T-cell (primary cell): Measurements from ENCODE around the gene AKAP13. TPM values are rescaled to one million over a fixed set of nuclear protein-coding genes. Genes with fewer than 3 reads are reported as not detected.
A peak's percentile ranks its signal among the peaks of the same experiment; 100 is the strongest.

Experiments used
- ATAC-seq, 4 experiments: fragments of 200-7000 bp in 3 of 4; fragments of 150-1000 bp in 1 of 4; cut with Tn5 transposase; replicated peaks in 1 of 4; 1 replicate in 3 of 4; 2 replicates in 1 of 4; pipeline ENCODE4 v1.10.0; 2021; ENCODE audit warnings: moderate library complexity in 3 of 4, mild to moderate bottlenecking in 2 of 4, moderate number of reproducible peaks in 1 of 4
- CTCF ChIA-PET, 2 donors: fragments of 300-600 bp; sonication (Branson Sonifier 250); formaldehyde crosslinking; loops; one replicate each; lab custom pipeline; 2022; ENCODE audit warnings: antibody characterized with exemption in 2 of 2; lab: Charles Lee
- POLR2A ChIA-PET, 2 donors: fragments of 300-600 bp; sonication (Branson Sonifier 250); formaldehyde crosslinking; loops; one replicate each; lab custom pipeline; 2022; ENCODE audit warnings: antibody characterized with exemption in 2 of 2; lab: Charles Lee
- DNase-seq, 35 experiments: peaks; one replicate each; pipeline versions ENCODE4 v3.0.0 to v3.0.0-alpha.2; 2013 to 2023
- H3K27ac ChIP-seq: one replicate; pipeline ENCODE4 v1.5.1; 2013; ENCODE audit warnings: low read length
- H3K27me3 ChIP-seq, 2 experiments: replicated peaks in 1 of 2; 1 replicate in 1 of 2; 2 replicates in 1 of 2; pipeline versions ENCODE4 v1.6.1 to v1.7.0; 2013; ENCODE audit warnings: low read length in 1 of 2, mixed read lengths in 1 of 2; ENCODE audit not compliant: control insufficient read depth in 2 of 2, insufficient read depth in 2 of 2; ENCODE audit errors: extremely low read depth in 1 of 2
- H3K36me3 ChIP-seq, 2 donors: 1 replicate in 1 of 2; 2 replicates in 1 of 2; pipeline versions ENCODE4 v1.6.1 to v1.7.0; 2013; ENCODE audit warnings: low read length in 1 of 2; ENCODE audit not compliant: control insufficient read depth in 2 of 2, insufficient read depth in 1 of 2; ENCODE audit errors: extremely low read depth in 1 of 2
- H3K4me1 ChIP-seq, 2 experiments: 1 replicate in 1 of 2; 2 replicates in 1 of 2; pipeline versions ENCODE4 v1.6.1 to v1.7.0; 2013; ENCODE audit warnings: low read length in 2 of 2, mixed read lengths in 1 of 2; ENCODE audit not compliant: insufficient read depth in 2 of 2, control insufficient read depth in 1 of 2; ENCODE audit errors: extremely low read depth in 1 of 2
- H3K4me3 ChIP-seq, 2 donors: 1 replicate in 1 of 2; 2 replicates in 1 of 2; pipeline versions ENCODE4 v1.5.1 to v1.7.0; 2013; ENCODE audit warnings: mild to moderate bottlenecking in 2 of 2, low read length in 1 of 2, moderate library complexity in 1 of 2; ENCODE audit not compliant: control insufficient read depth in 1 of 2; ENCODE audit errors: extremely low read depth in 1 of 2
- H3K9me3 ChIP-seq: 2 replicates; pipeline ENCODE4 v1.7.0; 2013
- H3K27ac Mint-ChIP-seq, 2 donors: one replicate each; pipeline ENCODE4 v1.8.0; 2020 to 2021; ENCODE audit warnings: mild to moderate bottlenecking in 2 of 2, mixed read lengths in 2 of 2
- H3K27me3 Mint-ChIP-seq, 2 donors: one replicate each; pipeline ENCODE4 v1.8.0; 2021 to 2022; ENCODE audit warnings: mixed read lengths in 2 of 2
- H3K36me3 Mint-ChIP-seq: one replicate; pipeline ENCODE4 v1.8.0; 2021; ENCODE audit warnings: mixed read lengths
- H3K4me1 Mint-ChIP-seq, 3 donors: one replicate each; pipeline ENCODE4 v1.8.0; 2020 to 2022; ENCODE audit warnings: mixed read lengths in 3 of 3, mild to moderate bottlenecking in 1 of 3
- H3K4me3 Mint-ChIP-seq, 3 donors: one replicate each; pipeline ENCODE4 v1.8.0; 2020 to 2022; ENCODE audit warnings: mild to moderate bottlenecking in 3 of 3, mixed read lengths in 3 of 3, moderate library complexity in 3 of 3
- H3K9me3 Mint-ChIP-seq, 3 donors: one replicate each; pipeline ENCODE4 v1.8.0; 2020 to 2022; ENCODE audit warnings: mixed read lengths in 3 of 3
- WGBS: methylation state at CpG from one replicate; pipeline ENCODE4 v1.1.5; 2013; ENCODE audit warnings: missing lambda C conversion rate; ENCODE audit not compliant: insufficient coverage; 5-methylcytosine and 5-hydroxymethylcytosine counted together
- total RNA-seq, 35 experiments: library from RNA in 6 of 35; stranded (reverse) in 6 of 35; fragments of 120-200 nt in 1 of 35; gene quantifications; one replicate each; pipeline versions ENCODE4 v1.2.1 to v1.2.4 and lab custom pipeline; 2013 to 2026

The AKAP13 gene
- total RNA-seq, 5 donors from 2014 or later (not counting 1 experiment from before 2014, with no cell fraction given): 232 to 391 (median 281) TPM

DNA sequence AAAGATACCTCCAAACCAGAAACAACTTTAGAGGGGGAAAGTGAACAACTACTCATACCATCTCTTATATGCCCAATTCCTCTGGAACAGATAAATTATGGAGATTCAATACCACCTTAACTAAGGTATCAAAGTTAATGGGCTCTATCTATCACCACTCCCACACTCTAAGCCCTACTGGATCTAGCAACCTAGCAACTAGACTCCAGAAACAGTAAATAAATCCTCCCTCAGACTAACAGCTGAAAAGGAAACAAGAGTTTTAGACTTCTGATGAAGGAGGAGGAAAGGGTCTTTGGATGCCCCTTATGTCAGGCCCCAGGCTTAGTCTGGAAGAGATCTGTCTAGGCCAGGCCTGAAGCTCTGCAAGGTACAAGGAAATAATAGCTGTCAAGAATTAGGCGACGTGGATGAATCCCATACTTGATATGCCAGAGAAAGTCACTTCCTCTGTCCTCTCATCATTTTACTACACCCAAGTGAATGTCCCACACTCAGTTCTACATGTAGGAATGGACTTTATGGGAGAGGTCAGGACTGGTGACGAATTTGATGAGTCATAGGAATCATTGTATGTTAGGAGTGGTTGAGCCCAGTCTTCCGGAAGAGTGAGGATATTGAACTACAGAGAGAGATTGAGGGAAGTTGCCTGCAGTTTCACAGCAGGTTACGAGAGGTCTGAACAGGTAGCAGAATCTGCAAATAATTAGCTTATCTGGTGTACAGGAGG, 113.8 kb downstream of the AKAP13 start:
- DNase-seq: peak in 1 of 35 experiments; percentile 25
- Mint-ChIP-seq H3K4me1 (peaks cover 80 to 89% (median 86%) of the 10 kb centered on the region in 3 donors), H3K9me3 (no peaks in the 10 kb centered on the region), H3K36me3 (no peaks in the 10 kb centered on the region), H3K27me3 (no peaks in the 10 kb centered on the region), H3K4me3 (peak overlapping the region in 1 of 3 donors; percentile 1), H3K27ac (peak overlapping the region in 1 of 2 donors; percentile 20)
- H3K27me3 ChIP-seq: no peaks in the 10 kb centered on the region
- 100% methylated on average over 2 of the region's 5 CpGs for WGBS
- ATAC-seq: peak in 1 of 4 experiments; percentile 73
- H3K4me3 ChIP-seq: no peak overlapping the region
- ChIA-PET CTCF (no interaction called here), POLR2A (no interaction called here)
- H3K27ac ChIP-seq: no peak overlapping the region
- H3K9me3 ChIP-seq: no peaks in the 10 kb centered on the region
- H3K4me1 ChIP-seq: peaks cover 15 to 20% of the 10 kb centered on the region in 2 experiments
- H3K36me3 ChIP-seq: no peaks in the 10 kb centered on the region

GRCh38 chr15:85495096-85495495, 114.7 kb downstream of the AKAP13 start:
- Histone ChIP-seq H3K4me1 (peaks cover 15 to 17% of the 10 kb centered on the region in 2 experiments), H3K36me3 (no peaks in the 10 kb centered on the region), H3K27me3 (no peaks in the 10 kb centered on the region), H3K27ac (no peak overlapping the region), H3K4me3 (no peak overlapping the region), H3K9me3 (no peaks in the 10 kb centered on the region)
- no peak for ATAC-seq
- H3K4me3 Mint-ChIP-seq: no peak overlapping the region
- DNase-seq: no peak
- POLR2A ChIA-PET: no interaction called here
- H3K36me3 Mint-ChIP-seq: no peaks in the 10 kb centered on the region
- no peaks in the 10 kb centered on the region for H3K9me3 Mint-ChIP-seq
- WGBS: no CpG with 5 or more reads among the region's 3 CpGs
- CTCF ChIA-PET: interaction anchor here in 1 of 2 donors (0.7 kb wide), 1 partner anchor 20 kb away, joined by 3 read pairs; no protein-coding TSS in a partner anchor
- H3K4me1 Mint-ChIP-seq: peaks cover 80 to 90% (median 87%) of the 10 kb centered on the region in 3 donors
- H3K27ac Mint-ChIP-seq: no peak overlapping the region
- no peaks in the 10 kb centered on the region for H3K27me3 Mint-ChIP-seq

GRCh38 chr15:85495544-85495943, 115.1 kb downstream of the AKAP13 start:
- no CpG with 5 or more reads among the region's 2 CpGs for WGBS
- ChIA-PET POLR2A (no interaction called here), CTCF (no interaction called here)
- ATAC-seq (no peak), DNase-seq (no peak)
- H3K4me1 ChIP-seq: peaks cover 15 to 16% of the 10 kb centered on the region in 2 experiments
- Mint-ChIP-seq H3K27me3 (no peaks in the 10 kb centered on the region), H3K27ac (peak overlapping the region in 1 of 2 donors; percentile 15), H3K4me3 (no peak overlapping the region), H3K36me3 (no peaks in the 10 kb centered on the region), H3K4me1 (peaks cover 80 to 90% (median 87%) of the 10 kb centered on the region in 3 donors), H3K9me3 (no peaks in the 10 kb centered on the region)
- no peak overlapping the region for H3K4me3 ChIP-seq
- H3K27me3 ChIP-seq: no peaks in the 10 kb centered on the region
- no peak overlapping the region for H3K27ac ChIP-seq
- no peaks in the 10 kb centered on the region for H3K9me3 ChIP-seq
- H3K36me3 ChIP-seq: no peaks in the 10 kb centered on the region

GRCh38 chr15:85496151-85496550, 115.7 kb downstream of the AKAP13 start:
- ChIA-PET CTCF (no interaction called here), POLR2A (no interaction called here)
- H3K4me1 ChIP-seq: peaks cover 11 to 18% of the 10 kb centered on the region in 2 experiments
- H3K9me3 Mint-ChIP-seq: no peaks in the 10 kb centered on the region
- no peaks in the 10 kb centered on the region for H3K27me3 Mint-ChIP-seq
- no peaks in the 10 kb centered on the region for H3K9me3 ChIP-seq
- DNase-seq: no peak
- H3K27ac Mint-ChIP-seq: peak overlapping the region in 1 of 2 donors; percentile 15
- H3K4me3 ChIP-seq: no peak overlapping the region
- H3K4me1 Mint-ChIP-seq: peaks cover 80 to 90% (median 87%) of the 10 kb centered on the region in 3 donors
- H3K36me3 ChIP-seq: no peaks in the 10 kb centered on the region
- no peak overlapping the region for H3K4me3 Mint-ChIP-seq
- H3K27me3 ChIP-seq: no peaks in the 10 kb centered on the region
- no peaks in the 10 kb centered on the region for H3K36me3 Mint-ChIP-seq
- ATAC-seq: no peak
- no peak overlapping the region for H3K27ac ChIP-seq
- 69% methylated on average over 2 of the region's 8 CpGs for WGBS

DNA sequence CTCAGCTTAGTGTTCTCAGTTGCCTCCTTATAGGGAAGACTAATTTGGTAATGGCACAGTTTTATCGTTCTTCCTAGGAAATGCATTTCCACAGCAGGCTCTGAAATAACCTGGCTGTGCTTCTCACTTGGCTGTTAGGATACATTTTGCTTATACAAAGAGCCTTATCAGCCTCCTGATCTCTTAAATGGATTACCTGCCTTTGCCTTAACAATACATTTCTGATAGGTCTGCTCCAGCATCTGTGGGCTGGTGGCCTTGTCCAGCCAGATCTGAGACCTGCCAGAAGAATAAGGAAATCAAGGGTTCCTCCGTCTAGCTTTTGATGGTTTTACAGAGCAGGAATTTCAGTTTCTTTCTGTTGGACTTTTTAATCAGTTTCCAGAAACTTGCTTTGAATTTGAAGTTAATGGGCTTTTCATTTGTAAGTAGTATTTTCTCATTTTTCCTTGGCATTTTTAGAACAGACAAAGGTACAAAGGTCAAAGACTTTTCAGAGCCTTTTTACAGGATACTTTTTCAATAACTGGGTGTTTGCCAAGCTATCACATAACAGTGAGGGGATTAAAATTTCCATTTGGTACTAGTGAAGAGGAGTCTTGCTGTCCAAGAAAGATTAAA, 116.3 kb downstream of the AKAP13 start:
- Histone ChIP-seq H3K36me3 (no peaks in the 10 kb centered on the region), H3K4me3 (no peak overlapping the region), H3K4me1 (peaks cover 11 to 19% of the 10 kb centered on the region in 2 experiments), H3K27ac (no peak overlapping the region), H3K9me3 (no peaks in the 10 kb centered on the region), H3K27me3 (no peaks in the 10 kb centered on the region)
- WGBS: 100% methylated on average over 1 of the region's 2 CpGs
- Mint-ChIP-seq H3K36me3 (no peaks in the 10 kb centered on the region), H3K27me3 (no peaks in the 10 kb centered on the region), H3K4me3 (no peak overlapping the region), H3K4me1 (peaks cover 84 to 92% (median 89%) of the 10 kb centered on the region in 3 donors), H3K27ac (no peak overlapping the region), H3K9me3 (no peaks in the 10 kb centered on the region)
- POLR2A ChIA-PET: no interaction called here
- DNase-seq (no peak), ATAC-seq (no peak)
- CTCF ChIA-PET: no interaction called here

- Mint-ChIP-seq H3K27ac (no peak overlapping the region), H3K36me3 (no peaks in the 10 kb centered on the region), H3K9me3 (no peaks in the 10 kb centered on the region), H3K4me3 (peak overlapping the region in 1 of 3 donors; percentile 2), H3K4me1 (peaks cover 89 to 95% (median 92%) of the 10 kb centered on the region in 3 donors), H3K27me3 (no peaks in the 10 kb centered on the region)
- Histone ChIP-seq H3K36me3 (no peaks in the 10 kb centered on the region), H3K27me3 (no peaks in the 10 kb centered on the region), H3K9me3 (no peaks in the 10 kb centered on the region), H3K4me1 (peaks cover 14 to 24% of the 10 kb centered on the region in 2 experiments), H3K4me3 (no peak overlapping the region), H3K27ac (no peak overlapping the region)
- no peak for DNase-seq
- POLR2A ChIA-PET: interaction anchor here in 1 of 2 donors (0.6 kb wide), 1 partner anchor 337 kb away, joined by 5 read pairs; no protein-coding TSS in a partner anchor
- CTCF ChIA-PET: no interaction called here
- 97% methylated on average over 2 of the region's 2 CpGs for WGBS
- no peak for ATAC-seq
These were observed 116.8 kb downstream of the AKAP13 start for GRCh38 chr15:85497172-85497569.
